SH-SY5Y (cell line): ENCODE measurements around the gene PRTG.

ENCODE experiments used
- GATA2 ChIP-seq: IDR thresholded peaks from 2 replicates; pipeline ENCODE4 v1.6.1; 2011; ENCODE audit warnings: mild to moderate bottlenecking, low read depth, low read length
- GATA3 ChIP-seq: IDR thresholded peaks from 2 replicates; pipeline ENCODE4 v1.6.1; 2011; ENCODE audit warnings: low read depth, mild to moderate bottlenecking, low read length, moderate library complexity

DNA sequence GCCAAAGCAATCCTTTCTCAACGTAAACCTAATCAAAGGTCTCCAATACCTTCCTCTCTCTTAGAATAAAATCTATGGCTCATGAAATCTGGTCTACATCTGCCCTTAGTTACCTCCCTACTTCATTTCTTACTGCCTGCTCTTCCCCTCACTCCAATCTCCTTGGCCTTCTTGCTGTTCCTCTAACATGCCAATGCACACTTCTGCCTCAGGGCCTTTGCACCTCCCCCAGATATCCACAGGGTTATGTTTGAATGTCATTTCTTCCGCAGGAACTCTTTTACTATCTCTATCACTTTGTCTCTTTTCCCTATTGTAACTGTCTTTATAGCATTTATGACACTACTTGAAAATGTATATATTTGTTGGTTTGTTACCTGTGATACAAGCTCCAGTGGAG, 110.5 kb downstream of the PRTG start:
- TF ChIP-seq GATA2 (no peak), GATA3 (no peak)
